SK-N-SH (cell line): ENCODE measurements around the gene PEX12.

ENCODE experiments used
- EP300 ChIP-seq, 2 experiments: IDR thresholded peaks; 2 replicates each; pipeline versions ENCODE4 v1.4.0 to v1.6.1; 2012; ENCODE audit warnings: borderline replicate concordance in 1 of 2, low read depth in 1 of 2, low read length in 1 of 2
- FOXM1 ChIP-seq: IDR thresholded peaks from 2 replicates; pipeline ENCODE4 v1.4.0; 2012; ENCODE audit warnings: low read depth, mild to moderate bottlenecking
- GABPA ChIP-seq: IDR thresholded peaks from 2 replicates; pipeline ENCODE4 v1.4.0; 2012; ENCODE audit warnings: low read depth, mild to moderate bottlenecking
- JUND ChIP-seq: IDR thresholded peaks from 2 replicates; pipeline ENCODE4 v1.4.0; 2012
- POLR2AphosphoS5 ChIP-seq: IDR thresholded peaks from 2 replicates; pipeline ENCODE4 v1.6.1; 2012; ENCODE audit warnings: low read depth, low read length
- RAD21 ChIP-seq: IDR thresholded peaks from 2 replicates; pipeline ENCODE4 v1.6.1; 2012; ENCODE audit warnings: mild to moderate bottlenecking, low read length
- SIN3A ChIP-seq: IDR thresholded peaks from 2 replicates; pipeline ENCODE4 v1.6.1; 2012; ENCODE audit warnings: low read depth, mild to moderate bottlenecking, low read length, moderate library complexity, borderline replicate concordance
- TF ChIP-seq, protein P1 (sequence below): fragments of 200-600 bp; sonication (generic); IDR thresholded peaks from 2 replicates; pipeline ENCODE4 v1.6.1; 2017; ENCODE audit warnings: antibody characterized with exemption, mild to moderate bottlenecking, moderate library complexity
- TF ChIP-seq, protein P2 (sequence below): IDR thresholded peaks from 2 replicates; pipeline ENCODE4 v1.4.0; 2012; ENCODE audit warnings: low read depth, borderline replicate concordance

DNA sequence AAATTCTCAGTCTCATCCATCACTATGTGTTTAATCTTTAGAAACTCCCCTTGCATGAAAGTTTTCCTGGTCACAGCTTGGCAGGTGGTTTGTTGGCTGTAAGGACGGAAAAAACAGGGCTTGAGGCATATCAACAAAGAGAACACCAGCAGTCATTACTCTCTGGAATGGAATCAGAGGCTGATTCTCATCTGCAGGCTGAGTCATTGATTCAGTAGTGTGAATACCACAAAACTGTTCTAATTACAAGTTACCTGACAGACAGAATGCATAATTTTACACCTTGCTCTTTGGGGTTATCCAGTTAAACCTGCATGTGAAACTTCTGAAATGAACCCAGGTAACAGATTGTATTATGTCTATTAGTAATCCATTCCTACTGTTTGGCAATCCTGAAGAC lies 29.4 kb downstream of the PEX12 start:
- no peak for TF ChIP-seq POLR2AphosphoS5
- TF ChIP-seq, protein P1, sequence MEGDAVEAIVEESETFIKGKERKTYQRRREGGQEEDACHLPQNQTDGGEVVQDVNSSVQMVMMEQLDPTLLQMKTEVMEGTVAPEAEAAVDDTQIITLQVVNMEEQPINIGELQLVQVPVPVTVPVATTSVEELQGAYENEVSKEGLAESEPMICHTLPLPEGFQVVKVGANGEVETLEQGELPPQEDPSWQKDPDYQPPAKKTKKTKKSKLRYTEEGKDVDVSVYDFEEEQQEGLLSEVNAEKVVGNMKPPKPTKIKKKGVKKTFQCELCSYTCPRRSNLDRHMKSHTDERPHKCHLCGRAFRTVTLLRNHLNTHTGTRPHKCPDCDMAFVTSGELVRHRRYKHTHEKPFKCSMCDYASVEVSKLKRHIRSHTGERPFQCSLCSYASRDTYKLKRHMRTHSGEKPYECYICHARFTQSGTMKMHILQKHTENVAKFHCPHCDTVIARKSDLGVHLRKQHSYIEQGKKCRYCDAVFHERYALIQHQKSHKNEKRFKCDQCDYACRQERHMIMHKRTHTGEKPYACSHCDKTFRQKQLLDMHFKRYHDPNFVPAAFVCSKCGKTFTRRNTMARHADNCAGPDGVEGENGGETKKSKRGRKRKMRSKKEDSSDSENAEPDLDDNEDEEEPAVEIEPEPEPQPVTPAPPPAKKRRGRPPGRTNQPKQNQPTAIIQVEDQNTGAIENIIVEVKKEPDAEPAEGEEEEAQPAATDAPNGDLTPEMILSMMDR = no peak
- no peak for TF ChIP-seq EP300 (IDR thresholded peaks at IDR 0.05; ENCODE audit: borderline replicate concordance in 1 of 2, low read depth in 1 of 2, low read length in 1 of 2)
- no peak for TF ChIP-seq JUND
- no peak for TF ChIP-seq FOXM1
- no peak for TF ChIP-seq RAD21
- TF ChIP-seq, protein P2, sequence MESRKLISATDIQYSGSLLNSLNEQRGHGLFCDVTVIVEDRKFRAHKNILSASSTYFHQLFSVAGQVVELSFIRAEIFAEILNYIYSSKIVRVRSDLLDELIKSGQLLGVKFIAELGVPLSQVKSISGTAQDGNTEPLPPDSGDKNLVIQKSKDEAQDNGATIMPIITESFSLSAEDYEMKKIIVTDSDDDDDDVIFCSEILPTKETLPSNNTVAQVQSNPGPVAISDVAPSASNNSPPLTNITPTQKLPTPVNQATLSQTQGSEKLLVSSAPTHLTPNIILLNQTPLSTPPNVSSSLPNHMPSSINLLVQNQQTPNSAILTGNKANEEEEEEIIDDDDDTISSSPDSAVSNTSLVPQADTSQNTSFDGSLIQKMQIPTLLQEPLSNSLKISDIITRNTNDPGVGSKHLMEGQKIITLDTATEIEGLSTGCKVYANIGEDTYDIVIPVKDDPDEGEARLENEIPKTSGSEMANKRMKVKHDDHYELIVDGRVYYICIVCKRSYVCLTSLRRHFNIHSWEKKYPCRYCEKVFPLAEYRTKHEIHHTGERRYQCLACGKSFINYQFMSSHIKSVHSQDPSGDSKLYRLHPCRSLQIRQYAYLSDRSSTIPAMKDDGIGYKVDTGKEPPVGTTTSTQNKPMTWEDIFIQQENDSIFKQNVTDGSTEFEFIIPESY = no peak
- no peak for TF ChIP-seq GABPA
- no peak for TF ChIP-seq SIN3A
